Measurements from ENCODE around the gene C1orf50. TPM values are rescaled to one million over a fixed set of nuclear protein-coding genes. Genes with fewer than 3 reads are reported as not detected.

The C1orf50 gene
- total RNA-seq, 4 donors from 2014 or later, result 2.8 to 14.7 (median 5.4) TPM

- no peak for TF ChIP-seq POLR2A (IDR thresholded peaks at IDR 0.05)
- TF ChIP-seq, protein P1, sequence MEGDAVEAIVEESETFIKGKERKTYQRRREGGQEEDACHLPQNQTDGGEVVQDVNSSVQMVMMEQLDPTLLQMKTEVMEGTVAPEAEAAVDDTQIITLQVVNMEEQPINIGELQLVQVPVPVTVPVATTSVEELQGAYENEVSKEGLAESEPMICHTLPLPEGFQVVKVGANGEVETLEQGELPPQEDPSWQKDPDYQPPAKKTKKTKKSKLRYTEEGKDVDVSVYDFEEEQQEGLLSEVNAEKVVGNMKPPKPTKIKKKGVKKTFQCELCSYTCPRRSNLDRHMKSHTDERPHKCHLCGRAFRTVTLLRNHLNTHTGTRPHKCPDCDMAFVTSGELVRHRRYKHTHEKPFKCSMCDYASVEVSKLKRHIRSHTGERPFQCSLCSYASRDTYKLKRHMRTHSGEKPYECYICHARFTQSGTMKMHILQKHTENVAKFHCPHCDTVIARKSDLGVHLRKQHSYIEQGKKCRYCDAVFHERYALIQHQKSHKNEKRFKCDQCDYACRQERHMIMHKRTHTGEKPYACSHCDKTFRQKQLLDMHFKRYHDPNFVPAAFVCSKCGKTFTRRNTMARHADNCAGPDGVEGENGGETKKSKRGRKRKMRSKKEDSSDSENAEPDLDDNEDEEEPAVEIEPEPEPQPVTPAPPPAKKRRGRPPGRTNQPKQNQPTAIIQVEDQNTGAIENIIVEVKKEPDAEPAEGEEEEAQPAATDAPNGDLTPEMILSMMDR (IDR thresholded peaks at IDR 0.05 in 4 of 5, conservative IDR thresholded peaks at IDR 0.05 in 1 of 5), result no peak
- in situ Hi-C loops (cut with MboI; ENCODE audit: low sequenced_read_pairs in 4 of 4), result loop anchor here in 1 of 4 donors (25.0 kb wide), 2 partner anchors 304 to 421 kb away; partner anchors contain the start of gene FOXJ3
- H3K4me1 ChIP-seq, result no peaks in the 10 kb centered on the region
- H3K27ac ChIP-seq, result no peak overlapping the region
- no peaks in the 10 kb centered on the region for H3K27me3 ChIP-seq
- ATAC-seq, result no peak
- no peak overlapping the region for H3K4me3 ChIP-seq
- no peaks in the 10 kb centered on the region for H3K9me3 ChIP-seq
- peaks cover 0 to 72% of the 10 kb centered on the region in 2 donors for H3K36me3 ChIP-seq
- intact Hi-C loops (cut with DNase I; ENCODE audit: low total_unique reads), result loop anchor here (5.0 kb wide), 1 partner anchor 181 kb away; no protein-coding TSS in a partner anchor
- no peak for DNase-seq
These were observed 9.2 kb upstream of the C1orf50 start for GRCh38 chr1:42757892-42758275.

GRCh38 chr1:42758641-42759040 lies 8.4 kb upstream of the C1orf50 start:
- in situ Hi-C loops (cut with MboI; ENCODE audit: low sequenced_read_pairs in 4 of 4), result loop anchor here in 1 of 4 donors (25.0 kb wide), 2 partner anchors 304 to 421 kb away; partner anchors contain the start of gene FOXJ3
- peaks cover 0 to 65% of the 10 kb centered on the region in 2 donors for H3K36me3 ChIP-seq
- no peak for DNase-seq
- no peaks in the 10 kb centered on the region for H3K9me3 ChIP-seq
- no peak overlapping the region for H3K27ac ChIP-seq
- intact Hi-C loops (cut with DNase I; ENCODE audit: low total_unique reads), result loop anchor here (5.0 kb wide), 1 partner anchor 181 kb away; no protein-coding TSS in a partner anchor
- H3K4me3 ChIP-seq, result no peak overlapping the region
- TF ChIP-seq POLR2A (IDR thresholded peaks at IDR 0.05), result no peak
- TF ChIP-seq, protein P1 (IDR thresholded peaks at IDR 0.05 in 4 of 5, conservative IDR thresholded peaks at IDR 0.05 in 1 of 5), result no peak
- no peak for ATAC-seq
- H3K4me1 ChIP-seq, result no peaks in the 10 kb centered on the region
- H3K27me3 ChIP-seq, result no peaks in the 10 kb centered on the region

DNA sequence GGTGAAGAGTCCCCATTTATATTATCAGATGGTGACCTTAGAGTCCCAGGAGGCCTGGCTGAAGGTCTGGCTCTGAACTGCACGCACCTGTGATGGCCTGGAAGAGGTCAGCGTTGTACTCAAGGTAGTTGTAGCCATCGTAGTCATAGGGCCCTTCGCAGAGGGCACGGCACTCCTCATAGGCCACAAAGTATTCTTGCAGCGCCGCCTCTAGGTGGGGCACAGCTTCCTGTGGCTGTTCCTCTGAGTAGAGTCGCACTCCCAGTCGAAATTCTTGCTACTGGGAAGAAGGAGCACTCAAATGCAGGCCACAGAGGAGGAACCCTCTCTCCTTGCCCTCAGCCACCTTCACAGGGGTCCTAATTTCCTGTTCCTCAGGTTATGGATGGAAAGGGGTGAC lies 7.9 kb upstream of the C1orf50 start:
- H3K27me3 ChIP-seq, result no peaks in the 10 kb centered on the region
- TF ChIP-seq, protein P1 (IDR thresholded peaks at IDR 0.05 in 4 of 5, conservative IDR thresholded peaks at IDR 0.05 in 1 of 5), result no peak
- TF ChIP-seq POLR2A (IDR thresholded peaks at IDR 0.05), result no peak
- intact Hi-C loops (cut with DNase I; ENCODE audit: low total_unique reads) (loop anchor here (5.0 kb wide), 1 partner anchor 182 kb away; no protein-coding TSS in a partner anchor), in situ Hi-C loops (cut with MboI; ENCODE audit: low sequenced_read_pairs in 4 of 4) (loop anchor here in 1 of 4 donors (25.0 kb wide), 2 partner anchors 303 to 422 kb away; partner anchors contain the start of gene FOXJ3)
- no peak for DNase-seq
- no peaks in the 10 kb centered on the region for H3K4me1 ChIP-seq
- no peaks in the 10 kb centered on the region for H3K9me3 ChIP-seq
- peaks cover 0 to 60% of the 10 kb centered on the region in 2 donors for H3K36me3 ChIP-seq
- no peak overlapping the region for H3K27ac ChIP-seq
- ATAC-seq, result no peak
- no peak overlapping the region for H3K4me3 ChIP-seq

GRCh38 chr1:42761567-42761966 lies 5.5 kb upstream of the C1orf50 start:
- intact Hi-C loops (cut with DNase I; ENCODE audit: low total_unique reads), result loop anchor here (10.0 kb wide), 1 partner anchor 427 kb away; the partner anchor contains the start of gene FOXJ3
- peaks cover 13 to 20% of the 10 kb centered on the region in 2 donors for H3K4me1 ChIP-seq
- no peak overlapping the region for H3K4me3 ChIP-seq
- H3K9me3 ChIP-seq, result no peaks in the 10 kb centered on the region
- TF ChIP-seq, protein P1 (IDR thresholded peaks at IDR 0.05 in 4 of 5, conservative IDR thresholded peaks at IDR 0.05 in 1 of 5), result no peak
- no peak for TF ChIP-seq POLR2A (IDR thresholded peaks at IDR 0.05)
- ATAC-seq, result no peak
- H3K27me3 ChIP-seq, result no peaks in the 10 kb centered on the region
- H3K27ac ChIP-seq, result no peak overlapping the region
- DNase-seq, result no peak
- peaks cover 0 to 36% of the 10 kb centered on the region in 2 donors for H3K36me3 ChIP-seq
- in situ Hi-C loops (cut with MboI; ENCODE audit: low sequenced_read_pairs in 4 of 4), result loop anchor here in 2 of 4 donors (10.0 to 25.0 kb wide), 3 partner anchors 77 to 424 kb away; partner anchors contain the start of genes FOXJ3 (in 1 of the 2) and YBX1 (in 1 of the 2)
